Measurements from ENCODE around the gene LMX1A.
A peak's percentile ranks its signal among the peaks of the same experiment; 100 is the strongest.

LMX1A gene

DNA sequence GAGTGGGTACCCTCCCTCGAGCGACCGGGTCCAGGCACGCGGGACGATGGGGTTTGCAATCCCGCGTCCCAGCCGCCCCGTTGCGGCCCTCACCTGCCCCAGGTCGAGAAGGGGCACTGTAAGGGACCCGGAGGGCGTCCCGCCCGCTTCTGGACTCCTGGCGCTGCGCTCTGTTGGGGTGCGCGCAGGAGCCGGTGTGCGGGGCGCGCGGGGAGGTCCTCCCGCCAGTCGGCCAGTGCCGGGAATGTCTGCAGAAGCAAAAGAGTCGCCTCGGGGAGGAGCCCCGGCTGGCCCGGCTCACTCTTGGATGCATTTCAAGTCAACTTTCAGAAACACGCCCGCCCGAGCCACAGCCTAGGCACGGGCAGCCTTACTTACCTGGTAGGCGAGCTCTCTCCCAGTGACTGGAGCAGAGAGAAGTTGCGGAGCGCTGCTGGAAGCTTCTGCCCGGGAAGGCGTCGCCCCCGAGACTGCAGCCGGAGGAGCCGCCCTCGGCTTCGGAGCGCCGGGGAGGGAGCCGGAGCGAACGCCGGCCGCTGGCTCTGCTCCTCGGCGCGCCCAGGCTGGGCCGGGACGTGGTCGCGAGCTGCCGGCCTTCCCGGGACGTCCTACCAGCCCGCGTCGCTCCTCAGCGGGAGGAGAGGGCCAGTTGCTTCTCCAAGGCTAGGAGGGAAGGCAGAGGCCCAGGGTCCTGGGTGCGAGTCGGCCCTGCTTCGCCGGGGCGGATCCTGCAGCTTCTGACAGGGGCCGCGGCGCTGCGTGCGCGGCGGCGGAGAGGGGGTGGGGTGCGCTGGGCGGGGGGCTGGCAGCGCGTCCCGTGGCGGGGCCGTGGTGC, at the start of gene LMX1A:
LMX1A (minus strand) TSS at position 739 of the 835 bp plus-strand sequence. CDS start 1,156 bp downstream, outside the sequence.
- no peak for DNase-seq

DNA sequence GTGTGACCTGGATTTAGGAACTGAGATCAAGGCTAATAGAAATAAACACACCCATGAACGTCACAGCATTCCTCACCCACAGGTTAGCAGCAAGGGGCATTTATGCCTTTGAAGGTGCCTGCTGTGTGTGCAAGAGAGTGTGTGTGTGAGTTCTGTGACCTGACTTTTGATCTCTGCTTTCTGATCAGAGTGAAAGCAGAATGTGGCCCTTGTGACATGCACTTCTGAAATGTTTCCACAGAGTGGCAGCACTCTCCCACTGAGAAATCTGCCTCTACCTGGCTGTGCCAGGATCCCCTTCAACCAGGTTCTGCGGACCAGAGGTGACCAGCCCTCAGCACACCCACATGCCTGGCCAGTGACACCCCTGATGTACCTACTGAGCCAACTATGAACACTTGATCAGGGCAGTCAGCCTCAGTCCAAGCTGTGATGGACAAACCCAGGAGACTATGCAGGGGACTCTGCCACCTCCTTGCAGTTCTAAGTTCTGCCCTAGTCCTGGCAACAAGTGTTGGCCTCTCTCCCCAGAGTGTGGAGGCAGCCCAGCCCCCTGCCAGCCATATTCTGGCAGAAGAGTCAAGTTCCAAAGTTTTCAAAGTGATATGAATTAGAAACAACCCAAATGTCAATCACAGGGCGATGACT, 47.4 kb upstream of the LMX1A start:
- no peak for DNase-seq

DNA sequence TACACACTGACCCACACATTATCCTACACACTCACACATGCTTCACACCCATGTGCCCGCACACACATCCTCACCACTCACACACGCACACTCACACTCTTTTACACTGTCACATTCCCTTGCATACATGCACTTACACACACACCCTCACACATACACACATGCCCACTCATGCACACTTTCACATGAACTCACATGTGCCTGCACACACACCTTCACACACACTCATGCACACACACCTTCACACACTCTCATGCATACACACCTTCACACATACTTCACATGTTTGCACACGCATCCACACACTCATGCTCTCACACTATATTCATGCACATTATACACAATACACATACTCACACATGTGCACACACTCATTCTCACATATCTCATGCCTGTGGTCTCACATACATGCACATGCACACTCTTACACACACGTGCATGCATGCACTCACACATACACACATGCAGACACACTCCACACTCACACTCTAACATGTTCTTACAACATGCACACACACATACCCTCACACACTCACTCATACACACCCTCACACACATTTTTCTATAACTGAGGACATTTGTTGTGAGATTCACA, 46.1 kb upstream of the LMX1A start:
- no peak for DNase-seq

DNA sequence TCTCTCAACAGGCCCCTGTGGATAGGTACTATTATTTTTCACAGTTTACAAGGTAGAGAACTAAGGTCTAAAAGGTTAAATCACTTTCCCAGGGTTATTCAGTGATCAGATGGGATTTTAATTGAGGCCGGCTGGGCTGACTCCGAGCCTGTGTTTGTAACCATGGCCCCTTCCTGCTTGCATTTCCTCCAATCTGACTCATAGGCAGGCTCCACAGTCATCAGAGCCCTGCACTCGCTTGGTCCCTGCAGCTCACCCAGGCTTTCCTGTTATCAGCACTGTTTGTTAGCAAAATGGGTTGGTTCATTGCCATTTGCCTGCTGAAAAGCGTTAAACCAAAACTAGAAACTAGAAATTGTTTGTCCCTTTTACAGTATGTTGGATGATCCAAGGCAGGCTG, 41.4 kb upstream of the LMX1A start:
- no peak for DNase-seq

DNA sequence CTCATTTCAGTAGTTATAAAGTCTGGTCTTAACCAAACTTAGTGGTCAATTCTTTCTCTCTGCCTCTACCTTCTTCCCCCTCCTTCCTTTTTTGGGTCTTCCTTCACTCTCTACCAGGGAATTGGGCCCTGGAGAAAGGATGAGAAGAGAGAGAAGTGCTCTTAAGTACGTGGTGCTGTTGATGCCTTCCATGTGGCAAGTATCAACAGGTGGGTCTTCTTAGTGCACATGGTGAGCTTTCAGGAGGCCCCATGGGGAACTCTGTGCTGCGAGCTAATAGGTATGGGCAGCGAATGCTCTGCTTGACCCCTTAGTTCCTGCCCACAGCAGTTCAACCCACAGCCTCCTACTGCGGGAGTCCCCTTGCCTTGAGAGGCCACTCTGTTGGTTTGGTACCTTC, 39.4 kb upstream of the LMX1A start:
- DNase-seq, result no peak

DNA sequence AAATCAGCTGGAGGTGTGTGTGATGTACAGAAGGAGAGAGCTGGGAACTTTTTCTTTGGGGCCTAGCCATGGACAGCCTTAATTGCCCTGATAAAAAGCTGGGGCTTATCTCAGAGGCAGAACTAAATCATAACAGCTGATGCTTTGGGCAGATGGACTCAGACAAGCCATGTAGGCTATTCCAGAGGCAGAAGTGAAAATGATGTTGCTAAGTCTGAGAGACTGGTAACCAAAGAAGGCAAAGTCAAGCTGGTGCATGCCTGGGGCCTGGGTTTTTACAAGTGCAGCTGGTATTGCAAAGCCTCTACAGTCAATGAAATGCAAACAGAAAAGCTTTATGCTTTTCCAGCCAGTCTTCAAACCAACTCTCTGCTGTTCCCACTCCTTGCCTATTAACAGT, 39.0 kb upstream of the LMX1A start:
- no peak for DNase-seq

DNA sequence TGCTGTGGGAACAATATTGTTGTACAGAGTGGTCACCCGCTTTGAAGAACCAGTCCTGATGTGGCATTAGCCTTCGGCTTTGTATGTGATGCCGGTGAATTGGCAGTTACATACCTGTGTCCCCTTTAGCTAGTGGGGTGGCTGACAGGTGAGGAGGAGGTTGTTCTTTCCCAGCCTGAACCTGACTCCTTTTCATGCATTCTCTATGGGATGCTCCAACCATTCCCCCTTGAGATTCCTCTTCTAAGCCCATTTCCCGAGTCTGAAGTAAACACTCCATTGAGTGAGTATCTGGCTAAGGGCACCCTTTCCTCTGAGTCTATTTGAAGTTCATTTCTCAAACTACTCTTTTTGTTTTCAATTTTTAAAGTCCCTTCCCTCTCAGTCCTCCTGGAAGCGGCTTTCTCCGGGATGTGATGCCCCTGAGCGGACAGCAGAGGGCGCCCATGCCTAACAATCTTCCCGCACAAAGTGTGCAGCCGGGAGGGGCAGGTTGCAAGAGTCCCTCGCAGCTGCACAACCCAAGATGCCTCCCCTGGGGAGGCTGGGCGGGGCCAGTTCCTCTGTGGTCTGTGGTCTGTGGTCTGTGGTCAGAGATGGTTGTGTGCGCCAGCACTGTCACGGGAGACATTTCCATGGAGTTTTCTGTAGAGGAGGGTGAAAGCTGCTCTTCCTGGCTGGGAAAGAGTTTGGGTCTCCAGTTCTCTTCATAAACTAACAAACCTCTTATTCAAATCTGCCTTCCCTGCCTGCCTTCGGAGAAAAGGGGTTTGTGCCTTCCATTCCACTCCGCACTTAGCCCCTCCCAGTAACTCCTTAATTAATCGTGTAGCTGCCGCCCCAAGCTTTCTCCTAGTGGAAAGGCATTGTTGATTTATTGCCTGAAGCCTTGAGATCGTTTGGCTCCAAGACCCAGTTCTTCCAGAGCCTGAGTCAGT, 36.4 kb upstream of the LMX1A start:
- peak; percentile 70 for DNase-seq

DNA sequence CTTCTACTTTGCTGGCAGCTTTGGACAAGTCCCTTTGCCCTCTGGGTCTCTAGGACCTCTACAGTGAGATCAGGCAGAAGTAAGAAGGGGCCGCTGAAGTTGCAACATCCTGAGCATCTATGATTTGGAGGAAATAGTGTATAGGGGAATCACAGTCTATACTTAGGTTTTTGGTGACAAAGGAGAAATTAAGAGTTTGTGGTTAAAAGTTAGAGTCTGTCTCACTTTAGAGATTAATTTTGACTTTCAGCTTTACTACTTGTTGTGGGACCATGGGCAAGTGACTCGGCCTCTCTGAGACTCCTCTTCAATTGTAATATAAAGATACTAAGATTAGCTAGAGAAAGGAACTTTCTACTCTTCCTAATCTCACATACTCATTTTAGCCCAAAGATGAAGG, 33.1 kb upstream of the LMX1A start:
- no peak for DNase-seq

DNA sequence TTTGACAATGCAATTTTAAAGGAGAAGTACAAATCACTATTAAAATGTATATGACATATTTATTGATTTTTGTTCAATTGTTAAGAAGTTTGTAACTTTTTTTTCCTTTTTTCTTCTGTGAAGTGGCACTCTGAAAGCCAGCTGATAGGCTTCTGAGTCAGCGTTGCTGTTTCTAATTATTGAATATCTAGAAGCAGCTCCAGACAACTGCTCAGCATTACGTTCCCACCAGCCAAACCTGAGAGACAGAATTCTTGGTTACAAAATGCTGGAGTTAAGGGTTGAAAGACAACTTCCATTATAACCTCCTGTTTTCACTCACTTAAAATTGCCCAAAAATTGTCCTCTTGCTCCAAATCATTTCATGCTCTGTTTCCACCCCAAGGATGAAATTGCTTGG, 31.4 kb upstream of the LMX1A start:
- no peak for DNase-seq

DNA sequence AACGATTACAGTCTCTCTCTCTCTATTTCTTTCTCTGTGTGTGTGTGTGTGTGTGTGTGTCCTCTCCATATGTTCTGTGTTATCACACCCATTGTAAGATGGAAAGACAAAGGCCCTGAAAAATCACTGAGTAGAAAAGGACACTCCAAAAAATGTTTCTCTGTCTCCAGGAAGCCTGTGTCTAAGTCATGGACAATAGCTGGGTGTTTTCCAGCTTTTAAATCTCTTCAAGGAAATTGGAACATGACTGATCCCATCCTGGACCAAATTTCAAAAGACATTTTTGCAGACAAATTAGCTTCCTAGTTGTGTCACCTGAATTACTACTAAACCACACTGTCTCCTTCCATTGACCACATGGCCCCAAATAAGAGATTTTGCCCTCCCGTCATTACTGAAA, 31.0 kb upstream of the LMX1A start:
- DNase-seq, result no peak

DNA sequence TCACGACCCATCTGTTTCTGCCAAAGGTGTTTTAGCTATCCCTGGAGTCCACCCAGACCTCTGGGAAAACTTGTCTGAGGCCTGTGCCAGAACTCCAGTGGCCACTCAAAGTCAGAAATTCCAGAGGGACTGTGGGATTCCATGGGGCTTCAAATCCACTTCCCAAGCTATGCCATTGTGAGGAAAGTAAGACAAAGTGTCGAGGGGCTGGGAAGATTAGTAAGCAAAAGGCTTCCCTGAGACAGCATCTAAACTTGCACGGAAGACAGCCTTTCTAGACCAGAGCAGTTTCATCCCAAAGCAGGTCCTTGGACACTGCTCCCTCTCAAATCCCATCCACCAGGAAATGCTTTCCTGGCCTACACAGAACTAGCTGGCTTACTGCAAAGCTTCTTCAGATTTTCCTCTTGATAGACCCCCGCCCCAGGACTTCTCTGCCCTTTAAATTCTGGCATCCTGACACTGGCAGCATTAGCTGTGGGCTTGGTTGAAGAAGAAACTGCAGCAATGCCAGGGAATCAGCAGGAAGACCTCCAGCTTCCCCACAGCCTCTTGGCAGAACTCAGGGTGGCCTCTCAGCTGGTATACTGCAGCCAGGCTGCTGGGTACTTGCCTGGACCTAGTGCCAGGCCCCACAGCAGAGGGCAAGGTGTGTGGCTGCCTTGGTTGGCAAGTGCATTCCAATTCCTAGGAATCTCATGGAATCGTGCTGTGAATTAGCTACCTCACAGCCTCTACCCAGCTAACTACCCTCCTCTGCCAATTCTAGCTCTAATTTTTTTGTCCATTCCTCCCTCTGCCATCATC, 27.3 kb upstream of the LMX1A start:
- no peak for DNase-seq

DNA sequence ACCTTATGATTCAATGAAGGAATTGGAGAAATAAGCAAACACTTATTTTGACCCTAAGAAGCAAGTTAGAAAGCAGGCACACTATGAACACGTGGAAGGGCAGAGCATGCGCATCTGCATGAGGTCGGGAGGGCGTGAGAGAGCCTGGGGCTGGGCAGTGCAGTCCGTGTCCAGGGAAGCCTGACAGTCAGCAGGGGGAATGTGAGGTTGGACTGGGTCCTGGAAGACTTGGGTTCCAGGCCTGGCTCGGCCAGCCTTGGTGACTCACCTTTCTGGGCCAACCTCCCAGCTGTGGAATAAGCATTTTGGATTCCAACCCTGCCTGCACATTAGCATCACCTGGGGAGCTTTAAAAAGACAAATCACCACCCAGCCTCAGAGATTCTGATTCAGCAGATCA, 26.6 kb upstream of the LMX1A start:
- DNase-seq, result peak; percentile 48

DNA sequence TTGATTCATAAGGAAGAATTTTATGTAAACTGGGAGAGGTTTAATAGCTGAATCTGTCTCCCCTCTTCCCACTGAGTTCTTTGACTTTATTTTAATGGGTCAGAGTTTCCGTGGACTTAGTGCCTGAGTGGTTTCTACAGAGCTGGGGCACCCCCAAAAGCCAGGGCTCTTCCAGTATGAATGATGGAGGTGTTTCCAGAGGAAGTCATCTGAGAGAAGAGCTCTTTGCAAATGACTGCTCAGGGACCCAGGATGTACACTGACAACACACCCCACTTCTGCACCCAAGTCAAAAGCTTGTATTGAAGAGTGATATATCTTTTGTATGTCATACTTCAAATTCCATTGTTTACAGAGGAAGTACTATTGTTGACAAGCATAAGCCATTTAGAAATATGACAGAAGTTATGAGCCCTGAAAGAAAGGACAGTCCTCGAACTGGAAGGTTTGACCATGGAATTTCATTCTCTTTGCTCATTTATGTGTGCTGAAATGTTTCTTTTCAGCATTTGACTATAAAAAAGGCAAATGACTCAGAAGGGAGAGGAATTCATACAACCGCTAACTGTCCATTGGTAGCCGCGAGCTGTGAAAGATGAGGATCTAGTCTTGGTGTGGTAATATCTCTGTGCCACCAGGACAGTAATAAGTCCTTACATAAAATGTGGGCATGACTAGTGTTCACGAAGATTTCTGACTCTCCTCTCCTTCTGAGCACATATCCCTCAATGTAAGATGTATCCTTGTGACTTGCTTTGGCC, 25.4 kb upstream of the LMX1A start:
- no peak for DNase-seq

DNA sequence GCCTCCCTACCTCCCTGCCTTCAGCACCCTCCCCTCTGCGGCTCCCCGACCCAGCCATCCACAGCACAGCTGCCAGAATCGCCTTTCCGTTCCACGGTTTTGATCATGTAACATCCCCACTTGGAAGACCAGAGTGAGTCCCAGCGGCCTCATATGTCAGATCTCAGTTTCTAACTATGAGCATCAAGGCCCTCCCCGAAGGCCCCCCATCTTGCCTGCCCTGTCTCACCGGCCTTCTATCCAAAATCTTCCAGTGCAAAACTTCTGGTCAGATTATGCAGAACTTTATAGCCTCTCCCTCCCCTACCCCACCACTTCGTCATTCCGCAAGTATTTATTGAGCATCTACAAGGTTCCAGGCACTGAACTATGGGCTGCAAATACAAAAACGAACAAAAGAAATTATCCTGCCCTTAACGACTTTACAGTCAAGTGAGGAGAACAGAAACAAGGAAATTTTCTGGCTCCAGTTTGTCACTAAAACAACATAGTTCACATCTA, 20.3 kb upstream of the LMX1A start:
- DNase-seq, result no peak

DNA sequence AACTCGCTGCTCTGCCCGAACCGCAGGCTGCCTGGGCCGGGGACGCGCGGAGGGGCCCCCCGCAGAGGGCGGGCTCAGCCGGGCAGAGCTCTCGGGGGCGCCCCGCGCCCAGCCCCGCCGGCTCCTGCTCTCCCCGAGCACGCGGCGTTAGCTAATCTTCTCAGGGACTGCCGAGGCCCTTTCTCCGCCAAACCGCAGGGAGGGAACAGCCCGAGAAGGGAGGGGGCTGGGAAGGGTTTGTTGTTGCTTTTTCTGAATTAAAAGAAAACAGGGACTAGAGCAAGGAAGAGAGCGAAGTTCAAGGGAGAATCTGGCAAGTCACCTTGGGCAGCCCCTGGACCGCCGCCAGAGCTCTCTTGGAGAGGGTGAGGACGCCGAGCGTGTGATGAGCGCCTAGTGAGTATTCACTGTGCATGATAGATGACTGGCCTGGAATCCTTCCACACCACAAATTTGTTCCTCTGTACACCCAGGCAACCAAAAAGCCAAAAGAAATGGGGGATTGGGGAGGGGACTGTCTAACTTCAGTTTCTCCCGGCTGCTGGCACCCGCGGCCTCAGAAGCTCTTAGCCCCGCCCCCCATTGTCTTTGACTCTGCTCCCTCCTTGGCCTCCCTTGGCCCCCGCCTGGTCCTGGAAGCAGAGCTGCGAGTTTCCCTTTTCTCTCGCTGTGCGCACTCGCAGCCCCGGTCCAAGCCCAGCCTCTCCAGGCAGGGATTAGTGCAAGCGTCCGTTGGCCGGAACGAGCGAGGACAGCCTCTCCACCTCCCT, 19.7 kb upstream of the LMX1A start:
- peak; percentile 55 for DNase-seq

DNA sequence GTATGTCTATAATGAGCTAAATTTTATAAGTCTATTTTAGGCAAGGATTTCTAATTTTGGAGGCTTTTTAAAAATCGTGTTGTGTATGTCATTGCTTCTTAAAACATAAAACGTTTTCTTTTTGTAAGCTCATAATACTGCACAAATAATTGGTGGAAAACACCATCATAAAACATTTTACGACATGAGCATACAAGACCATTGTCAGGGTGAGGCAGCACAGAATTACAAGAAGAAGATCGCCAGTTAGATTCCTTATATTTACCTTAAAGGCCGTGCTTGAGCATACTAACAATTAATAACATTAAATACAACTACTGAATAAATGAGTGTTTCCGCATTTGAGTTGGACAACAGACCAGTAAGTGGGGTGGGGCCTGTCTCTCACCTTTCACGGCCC, 19.1 kb upstream of the LMX1A start:
- no peak for DNase-seq

DNA sequence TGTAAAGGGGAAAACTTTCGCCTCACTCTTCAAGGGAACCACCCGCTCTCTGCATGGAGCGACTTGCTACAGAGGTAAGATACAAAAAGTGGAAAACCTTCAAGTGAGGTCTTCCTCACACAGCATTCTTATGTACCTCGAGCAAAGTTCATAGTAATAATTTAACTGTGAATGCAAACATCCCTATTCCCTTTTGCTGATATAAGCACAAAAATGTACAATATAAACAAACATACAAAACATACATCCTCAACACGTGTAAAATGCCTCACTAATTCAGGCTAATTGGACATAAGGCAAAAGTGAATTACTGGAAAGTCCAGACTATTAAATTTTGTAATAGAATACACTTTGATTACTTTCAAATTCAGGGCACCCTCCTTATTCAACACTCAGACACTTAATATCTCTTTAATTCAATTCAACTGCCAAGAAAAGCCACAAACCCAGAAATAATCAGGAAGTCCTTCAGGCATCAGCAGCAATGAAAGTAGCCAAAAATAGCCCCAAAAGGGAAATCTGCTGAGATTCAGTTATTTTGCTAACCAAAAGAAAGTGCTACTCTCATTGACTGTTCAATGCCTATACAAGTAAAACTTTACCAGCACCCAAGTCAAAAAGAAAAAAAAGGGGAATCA, 15.2 kb upstream of the LMX1A start:
- no peak for DNase-seq

DNA sequence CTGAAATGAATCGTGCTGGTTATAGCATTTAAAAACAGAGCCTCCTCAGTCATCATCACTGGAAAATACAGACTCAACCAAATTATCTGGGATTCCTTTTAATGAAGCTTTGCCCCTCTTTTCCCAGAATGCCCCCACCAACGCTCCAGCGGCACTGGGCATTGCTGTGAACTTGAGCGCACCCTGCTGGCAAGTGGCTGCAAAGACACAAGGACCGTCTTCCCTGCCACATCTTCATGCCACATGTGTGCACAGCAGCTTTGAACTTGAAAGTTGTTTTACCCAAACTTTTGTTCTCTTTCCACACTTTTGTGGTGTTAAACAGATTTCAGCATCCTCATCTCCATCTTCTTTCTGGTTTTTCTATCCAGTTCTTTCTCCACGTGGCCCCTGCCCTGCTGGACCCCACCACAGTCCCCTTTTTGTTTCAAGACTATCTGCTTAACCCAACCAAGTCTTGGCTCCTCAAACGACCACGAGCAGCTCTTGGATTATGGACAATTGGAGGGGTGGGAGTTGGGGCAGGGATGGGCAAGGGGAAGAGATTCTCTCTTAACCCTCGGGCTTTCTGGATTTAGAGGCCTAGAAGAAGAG, 12.8 kb upstream of the LMX1A start:
- DNase-seq, result no peak

DNA sequence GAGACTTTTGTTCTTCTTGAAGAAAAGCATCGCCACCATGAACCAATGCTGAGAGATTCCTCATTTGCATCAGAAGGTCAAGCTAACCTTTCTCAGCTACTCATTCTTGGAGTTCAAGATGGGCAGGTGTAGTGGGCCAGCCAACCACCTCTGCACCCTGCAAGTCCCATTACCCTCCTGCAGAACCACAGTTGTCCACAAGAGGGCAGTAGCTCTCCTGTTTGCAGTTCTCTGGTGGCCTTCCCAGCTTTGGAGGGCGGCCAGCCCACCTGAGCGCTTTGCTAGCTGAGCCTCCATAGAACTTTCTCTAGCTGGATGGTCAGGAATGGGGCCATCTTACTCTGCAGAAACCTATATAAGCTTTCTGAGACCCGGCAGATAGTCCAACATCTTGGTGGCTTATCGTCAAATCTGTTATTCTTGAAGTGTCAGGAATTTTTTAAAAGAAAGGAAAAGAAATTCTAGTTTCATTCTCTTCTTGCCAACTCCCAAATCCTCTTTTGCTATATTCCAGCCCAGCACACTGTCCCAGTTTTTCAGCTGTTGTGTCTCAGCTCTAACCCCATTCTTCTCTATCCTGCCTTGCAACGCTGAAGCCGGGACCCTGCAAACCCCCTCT, 11.0 kb upstream of the LMX1A start:
- DNase-seq, result peak; percentile 31
